ENCODE results near the gene CEACAM21. TPM values are rescaled to one million over a fixed set of nuclear protein-coding genes. Genes with fewer than 3 reads are reported as not detected.

The CEACAM21 gene
- total RNA-seq, 1 donor from 2014 or later: 31.1 TPM

DNA sequence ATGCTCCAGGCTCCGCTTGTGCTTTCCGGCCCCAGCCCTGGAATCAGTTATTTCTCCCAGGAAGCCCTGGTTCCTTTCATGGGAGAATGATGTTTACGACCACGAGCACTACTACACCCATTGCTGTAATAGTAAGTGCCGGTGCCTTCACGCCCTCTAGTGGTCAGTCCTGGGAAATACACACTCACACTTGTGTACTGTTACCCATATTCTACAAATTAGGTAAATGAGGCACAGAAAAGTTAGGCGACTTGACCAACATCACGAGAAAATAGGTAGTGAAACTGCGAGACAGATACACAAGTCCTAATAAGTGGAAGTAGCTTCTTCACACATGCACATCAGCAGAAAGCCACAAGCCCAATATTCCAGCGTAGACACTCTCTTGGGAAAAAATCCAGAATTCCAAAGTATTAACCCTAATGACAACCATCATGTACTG is 21.7 kb downstream of the CEACAM21 start:
- Mint-ChIP-seq H3K4me3 (peak overlapping the region; percentile 37), H3K9me3 (no peaks in the 10 kb centered on the region), H3K27ac (peak overlapping the region; percentile 61), H3K36me3 (ENCODE audit: low read depth) (no peaks in the 10 kb centered on the region), H3K27me3 (peaks cover 20% of the 10 kb centered on the region), H3K4me1 (peaks cover 12% of the 10 kb centered on the region)
- peak; percentile 92 for DNase-seq
- intact Hi-C loops (cut with micrococcal nuclease): loop anchor here (1.0 kb wide), 1 partner anchor 55 kb away; no protein-coding TSS in a partner anchor

DNA sequence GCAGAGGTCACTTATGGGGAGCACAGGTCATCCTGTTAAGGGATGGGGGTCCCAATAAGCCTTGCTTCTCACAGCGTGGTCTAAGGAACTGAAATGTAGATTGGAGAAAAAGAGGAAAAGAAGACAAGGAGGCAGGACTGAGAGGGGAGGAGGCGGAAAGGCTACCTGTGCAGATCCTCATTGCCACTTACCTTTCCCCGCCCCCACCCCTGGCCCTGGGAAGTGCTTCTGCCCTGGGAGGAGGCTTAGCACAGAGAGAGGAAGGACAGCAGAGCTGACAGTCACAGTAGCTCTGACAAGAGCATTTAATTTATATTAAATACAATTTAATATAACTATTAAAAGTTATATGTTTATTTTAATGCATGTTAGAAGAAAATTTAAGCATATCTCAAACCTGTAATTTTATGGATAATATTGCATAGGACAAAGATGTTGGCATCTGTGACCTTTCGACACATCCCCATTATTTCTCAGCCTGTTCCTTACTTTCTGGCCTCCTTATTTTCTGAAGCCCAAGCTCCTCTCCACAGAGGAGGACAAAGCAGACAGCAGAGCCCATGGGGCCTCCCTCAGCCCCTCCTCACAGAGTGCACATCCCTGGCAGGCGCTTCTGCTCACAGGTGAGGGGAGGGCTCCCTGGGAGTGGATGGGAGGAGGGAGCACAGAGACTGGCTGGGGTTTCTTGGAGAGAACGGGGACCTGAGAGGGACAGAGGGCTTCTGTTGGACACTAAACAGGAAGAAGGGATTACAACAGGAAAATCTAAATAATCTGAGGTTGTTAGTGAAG is 23.4 kb downstream of the CEACAM21 start:
- Mint-ChIP-seq H3K36me3 (ENCODE audit: low read depth) (no peaks in the 10 kb centered on the region), H3K9me3 (no peaks in the 10 kb centered on the region), H3K27me3 (peaks cover 23% of the 10 kb centered on the region), H3K4me3 (no peak overlapping the region), H3K27ac (no peak overlapping the region), H3K4me1 (peaks cover 12% of the 10 kb centered on the region)
- intact Hi-C loops (cut with micrococcal nuclease): no loop called here
- DNase-seq: no peak

DNA sequence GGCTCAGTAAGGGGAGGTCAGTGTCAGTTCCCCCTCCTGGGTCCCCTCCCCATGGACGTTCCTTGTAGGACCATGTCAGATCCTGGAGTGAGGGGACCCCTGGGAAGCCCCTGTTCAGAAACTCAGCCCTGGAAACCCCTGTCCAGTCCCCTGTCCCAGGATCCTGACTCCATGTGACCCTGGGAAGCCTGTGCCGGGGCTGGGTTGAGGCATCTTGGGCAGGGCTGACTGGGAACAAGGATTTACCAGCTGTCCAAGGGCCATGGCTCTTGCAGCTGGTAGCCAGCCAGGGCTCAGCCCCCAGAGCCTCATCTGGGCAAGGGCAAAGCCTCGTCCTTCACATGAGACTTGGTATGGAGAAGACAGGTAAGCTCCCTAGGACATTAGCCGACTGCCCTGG is 25.8 kb downstream of the CEACAM21 start:
- no peaks in the 10 kb centered on the region for H3K36me3 Mint-ChIP-seq (ENCODE audit: low read depth)
- no peak for DNase-seq
- intact Hi-C loops (cut with micrococcal nuclease): no loop called here
- H3K27ac Mint-ChIP-seq: no peak overlapping the region
- no peaks in the 10 kb centered on the region for H3K9me3 Mint-ChIP-seq
- H3K4me1 Mint-ChIP-seq: peaks cover 4% of the 10 kb centered on the region
- H3K27me3 Mint-ChIP-seq: peaks cover 13% of the 10 kb centered on the region
- H3K4me3 Mint-ChIP-seq: no peak overlapping the region

DNA sequence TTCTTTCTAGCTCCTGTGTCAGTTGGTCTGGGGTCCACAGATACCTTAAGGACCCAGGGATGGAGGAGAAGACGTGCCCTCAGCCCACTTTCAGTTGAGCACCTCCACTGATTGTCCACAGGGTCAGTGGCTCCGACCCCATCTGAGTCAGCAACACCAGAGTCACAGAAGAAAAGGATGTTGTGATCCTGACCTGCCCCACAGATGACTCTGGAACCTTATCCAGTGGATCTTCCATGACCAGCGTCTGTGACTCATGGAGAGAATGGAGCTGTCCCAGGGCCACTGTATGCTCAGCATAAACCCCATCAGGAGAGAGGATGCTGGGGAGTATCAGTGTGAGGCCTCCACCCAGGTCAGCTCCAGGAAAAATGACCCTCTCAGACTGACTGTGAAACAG is 28.9 kb downstream of the CEACAM21 start:
- intact Hi-C loops (cut with micrococcal nuclease): no loop called here
- H3K36me3 Mint-ChIP-seq (ENCODE audit: low read depth): no peaks in the 10 kb centered on the region
- peaks cover 26% of the 10 kb centered on the region for H3K27me3 Mint-ChIP-seq
- no peaks in the 10 kb centered on the region for H3K9me3 Mint-ChIP-seq
- H3K27ac Mint-ChIP-seq: no peak overlapping the region
- H3K4me1 Mint-ChIP-seq: no peaks in the 10 kb centered on the region
- H3K4me3 Mint-ChIP-seq: no peak overlapping the region
- no peak for DNase-seq

DNA sequence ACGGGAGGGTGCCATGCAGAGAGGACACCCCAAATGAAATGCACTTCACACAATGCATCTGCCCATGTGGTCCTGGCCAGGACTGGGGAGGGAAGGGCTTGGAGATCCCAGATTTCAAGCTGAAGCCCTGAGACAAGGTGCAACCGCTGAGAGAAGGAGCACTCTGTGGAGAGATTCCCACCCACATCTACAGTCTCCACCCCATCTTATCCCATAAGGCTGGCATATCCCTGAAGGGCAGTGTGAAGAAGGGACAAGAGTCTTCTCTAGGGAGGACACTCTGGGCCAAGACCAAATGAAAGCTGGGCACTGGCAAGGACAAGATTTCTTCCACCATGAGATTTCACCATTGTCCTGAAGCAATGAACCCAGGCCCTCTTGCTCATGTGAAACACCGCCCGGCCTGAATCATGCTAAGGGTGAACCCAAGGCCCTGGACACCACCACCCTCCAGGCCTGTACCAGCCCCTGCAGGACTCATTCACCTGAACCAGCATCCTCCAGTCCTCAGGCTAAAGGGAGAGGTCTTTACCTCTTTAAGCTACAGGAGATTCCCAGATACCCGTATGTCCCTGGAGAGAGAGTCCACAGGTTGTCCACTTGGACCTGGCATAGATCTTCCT is 30.4 kb downstream of the CEACAM21 start:
- H3K27ac Mint-ChIP-seq: no peak overlapping the region
- H3K4me1 Mint-ChIP-seq: no peaks in the 10 kb centered on the region
- H3K36me3 Mint-ChIP-seq (ENCODE audit: low read depth): no peaks in the 10 kb centered on the region
- peaks cover 36% of the 10 kb centered on the region for H3K27me3 Mint-ChIP-seq
- H3K4me3 Mint-ChIP-seq: no peak overlapping the region
- H3K9me3 Mint-ChIP-seq: no peaks in the 10 kb centered on the region
- no peak for DNase-seq
- intact Hi-C loops (cut with micrococcal nuclease): no loop called here

DNA sequence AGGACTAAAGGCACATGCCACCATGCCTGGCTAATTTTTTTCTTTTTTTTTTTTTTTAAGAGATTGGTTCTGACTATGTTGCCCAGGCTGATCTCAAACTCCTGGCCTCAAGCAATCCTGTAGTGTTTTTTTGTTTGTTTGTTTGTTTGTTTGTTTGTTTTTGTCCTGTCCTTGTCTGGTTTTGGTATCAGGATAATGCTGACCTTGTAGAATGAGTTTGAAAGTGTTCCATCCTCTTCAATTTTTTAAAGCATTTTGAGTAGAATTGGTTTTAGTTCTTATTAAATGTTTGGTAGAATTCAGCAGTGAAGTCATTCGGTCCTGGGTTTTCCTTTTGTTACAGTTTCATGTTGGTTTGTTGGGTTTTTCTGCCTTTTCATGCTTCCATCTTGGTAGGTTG is 31.7 kb downstream of the CEACAM21 start:
- Mint-ChIP-seq H3K36me3 (ENCODE audit: low read depth) (no peaks in the 10 kb centered on the region), H3K4me1 (no peaks in the 10 kb centered on the region), H3K9me3 (no peaks in the 10 kb centered on the region), H3K27me3 (peaks cover 40% of the 10 kb centered on the region), H3K4me3 (no peak overlapping the region), H3K27ac (no peak overlapping the region)
- no peak for DNase-seq
- intact Hi-C loops (cut with micrococcal nuclease): no loop called here

DNA sequence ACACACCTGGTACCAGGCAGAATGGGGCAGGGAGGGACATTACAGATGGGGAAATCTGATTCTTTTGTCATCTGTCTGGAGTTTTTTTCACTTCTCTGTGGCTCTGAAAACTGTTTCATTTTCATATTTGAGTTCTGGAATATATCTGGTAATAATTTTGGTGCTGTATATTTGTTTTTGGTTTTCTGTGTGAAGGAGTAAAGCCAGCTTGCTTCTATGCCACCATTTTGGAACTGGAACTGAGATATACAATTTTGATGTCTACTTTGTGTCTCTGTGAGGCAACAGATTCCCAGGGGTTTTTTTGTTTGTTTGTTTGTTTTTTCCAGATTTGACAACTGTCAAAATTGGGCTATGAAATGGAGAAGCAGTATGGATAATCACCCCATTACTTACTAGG is 34.8 kb downstream of the CEACAM21 start:
- H3K36me3 Mint-ChIP-seq (ENCODE audit: low read depth): no peaks in the 10 kb centered on the region
- no peak for DNase-seq
- no peak overlapping the region for H3K27ac Mint-ChIP-seq
- H3K4me1 Mint-ChIP-seq: no peaks in the 10 kb centered on the region
- peaks cover 40% of the 10 kb centered on the region for H3K27me3 Mint-ChIP-seq
- no peaks in the 10 kb centered on the region for H3K9me3 Mint-ChIP-seq
- intact Hi-C loops (cut with micrococcal nuclease): no loop called here
- no peak overlapping the region for H3K4me3 Mint-ChIP-seq

DNA sequence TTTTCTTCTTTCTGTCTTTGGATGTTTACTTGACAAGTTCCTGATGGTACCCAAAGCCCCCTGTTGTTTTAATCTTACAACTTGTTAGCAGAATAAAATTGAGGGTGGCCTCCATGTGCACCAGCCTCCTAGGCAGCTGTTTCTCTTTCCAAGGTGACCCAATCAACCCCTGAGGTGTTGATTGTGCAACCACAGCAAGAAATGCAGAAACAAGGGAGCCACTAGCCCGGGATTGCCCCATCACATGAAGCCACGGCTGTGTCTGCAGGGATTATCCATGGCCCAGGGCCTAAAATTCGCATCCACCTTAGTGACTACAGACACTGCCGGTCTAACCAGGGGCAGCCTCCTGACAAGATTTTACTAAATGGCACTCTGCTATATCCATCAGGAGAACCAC is 36.5 kb downstream of the CEACAM21 start:
- H3K4me3 Mint-ChIP-seq: no peak overlapping the region
- no peaks in the 10 kb centered on the region for H3K9me3 Mint-ChIP-seq
- intact Hi-C loops (cut with micrococcal nuclease): no loop called here
- no peaks in the 10 kb centered on the region for H3K36me3 Mint-ChIP-seq (ENCODE audit: low read depth)
- H3K4me1 Mint-ChIP-seq: no peaks in the 10 kb centered on the region
- no peak for DNase-seq
- no peak overlapping the region for H3K27ac Mint-ChIP-seq
- H3K27me3 Mint-ChIP-seq: peaks cover 39% of the 10 kb centered on the region

DNA sequence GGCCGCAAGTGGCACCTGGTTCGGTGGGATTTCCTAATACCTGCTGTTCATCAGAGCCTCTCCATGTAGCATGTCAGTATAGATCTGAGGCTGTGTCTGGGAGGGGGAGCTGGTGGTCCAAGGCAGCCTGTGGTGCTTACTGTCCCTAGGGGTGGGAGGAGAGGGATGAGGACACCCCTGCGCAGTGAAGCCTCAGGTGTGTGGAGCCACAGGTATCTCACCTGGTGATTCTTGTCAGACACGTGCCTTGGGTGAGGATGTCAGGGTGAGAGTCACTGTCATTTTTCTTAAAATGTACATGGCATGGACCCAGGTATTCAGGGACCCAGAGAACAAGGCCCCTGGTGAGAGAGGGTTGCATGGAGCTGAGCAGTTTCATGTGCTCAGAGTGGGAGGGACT is 39.2 kb downstream of the CEACAM21 start:
- H3K36me3 Mint-ChIP-seq (ENCODE audit: low read depth): no peaks in the 10 kb centered on the region
- H3K4me1 Mint-ChIP-seq: no peaks in the 10 kb centered on the region
- H3K27ac Mint-ChIP-seq: no peak overlapping the region
- H3K9me3 Mint-ChIP-seq: no peaks in the 10 kb centered on the region
- H3K4me3 Mint-ChIP-seq: no peak overlapping the region
- intact Hi-C loops (cut with micrococcal nuclease): no loop called here
- no peak for DNase-seq
- H3K27me3 Mint-ChIP-seq: peaks cover 18% of the 10 kb centered on the region

DNA sequence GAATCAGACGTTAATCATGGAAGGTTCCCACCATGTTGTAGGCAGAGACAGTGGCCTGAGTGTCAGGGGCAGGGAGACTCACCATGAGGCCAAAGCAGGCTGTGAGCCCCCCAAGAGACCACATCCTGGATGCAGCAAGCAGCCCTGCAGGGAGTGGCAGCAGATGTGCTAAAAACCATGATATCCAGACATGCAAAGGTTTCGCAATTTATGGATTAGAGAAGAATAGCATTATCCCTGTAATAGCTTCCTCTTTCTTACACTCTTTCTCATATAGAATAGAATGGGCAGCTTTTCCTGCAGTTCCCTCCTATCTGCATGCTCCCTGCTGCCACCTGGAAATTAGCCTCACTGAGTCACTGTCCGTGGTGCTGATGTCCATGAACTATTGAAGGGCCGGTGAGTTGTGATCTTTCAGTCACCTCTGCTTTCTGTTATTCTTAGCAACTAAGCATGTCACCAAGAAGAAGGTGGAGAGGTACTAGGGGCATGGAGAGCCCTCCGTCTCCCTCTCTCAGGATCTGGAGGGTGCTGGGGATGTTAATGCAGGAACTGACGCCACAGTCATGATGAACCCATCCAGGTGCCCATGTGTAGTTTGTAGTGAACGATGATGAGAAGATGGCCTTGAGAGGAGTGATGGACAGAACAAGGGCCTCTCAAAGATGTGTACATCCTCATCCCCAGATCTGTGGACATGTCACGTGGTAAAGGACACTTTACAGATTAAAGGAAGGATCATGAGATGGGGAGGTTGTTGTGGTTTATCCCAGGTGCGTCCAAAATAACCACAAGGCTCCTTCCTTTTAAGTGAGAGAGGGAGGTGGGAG is 41.0 kb downstream of the CEACAM21 start:
- Mint-ChIP-seq H3K27ac (no peak overlapping the region), H3K4me1 (no peaks in the 10 kb centered on the region), H3K27me3 (peaks cover 8% of the 10 kb centered on the region), H3K4me3 (no peak overlapping the region), H3K36me3 (ENCODE audit: low read depth) (no peaks in the 10 kb centered on the region), H3K9me3 (no peaks in the 10 kb centered on the region)
- peak; percentile 65 for DNase-seq
- intact Hi-C loops (cut with micrococcal nuclease): no loop called here

DNA sequence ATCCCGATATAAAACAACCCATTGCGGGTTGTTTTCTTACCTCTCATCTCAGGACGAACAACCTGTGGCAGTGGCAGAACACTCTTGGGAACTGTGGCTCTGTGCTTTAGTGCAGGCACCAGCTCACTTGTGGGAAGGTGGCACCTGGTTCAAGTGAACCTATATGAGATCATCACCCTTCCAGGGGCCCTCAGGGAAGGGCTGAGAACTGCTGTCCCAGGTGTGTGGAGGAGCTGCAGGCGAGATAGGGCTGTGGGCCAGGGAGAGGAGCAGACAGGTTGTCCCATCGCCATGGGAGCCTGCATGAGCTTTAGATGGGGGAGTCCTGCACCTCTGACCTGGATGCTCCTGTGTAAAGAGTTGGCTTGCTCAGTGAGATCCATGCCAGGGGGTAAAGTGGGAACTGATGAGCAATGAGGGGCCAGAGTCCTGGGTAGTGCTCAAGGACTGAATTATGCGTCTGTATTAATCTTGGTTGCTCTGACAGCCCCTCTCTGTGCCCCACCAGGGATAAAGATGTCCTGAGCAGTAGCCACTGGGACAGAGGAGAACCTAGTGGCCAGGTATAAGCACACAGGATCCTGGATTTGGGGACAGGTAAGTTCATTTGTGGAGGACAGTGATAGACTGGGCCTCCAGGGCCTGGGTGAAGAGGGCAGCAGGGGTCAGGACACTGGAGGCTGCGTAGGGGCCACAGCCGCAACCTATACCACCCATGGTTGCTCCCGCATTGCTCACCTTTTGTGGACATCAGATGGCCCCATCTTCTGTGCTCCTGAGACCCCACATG is 42.2 kb downstream of the CEACAM21 start:
- intact Hi-C loops (cut with micrococcal nuclease): no loop called here
- no peak for DNase-seq
- H3K27ac Mint-ChIP-seq: no peak overlapping the region
- H3K9me3 Mint-ChIP-seq: no peaks in the 10 kb centered on the region
- H3K4me1 Mint-ChIP-seq: no peaks in the 10 kb centered on the region
- H3K36me3 Mint-ChIP-seq (ENCODE audit: low read depth): no peaks in the 10 kb centered on the region
- H3K27me3 Mint-ChIP-seq: peaks cover 6% of the 10 kb centered on the region
- no peak overlapping the region for H3K4me3 Mint-ChIP-seq

DNA sequence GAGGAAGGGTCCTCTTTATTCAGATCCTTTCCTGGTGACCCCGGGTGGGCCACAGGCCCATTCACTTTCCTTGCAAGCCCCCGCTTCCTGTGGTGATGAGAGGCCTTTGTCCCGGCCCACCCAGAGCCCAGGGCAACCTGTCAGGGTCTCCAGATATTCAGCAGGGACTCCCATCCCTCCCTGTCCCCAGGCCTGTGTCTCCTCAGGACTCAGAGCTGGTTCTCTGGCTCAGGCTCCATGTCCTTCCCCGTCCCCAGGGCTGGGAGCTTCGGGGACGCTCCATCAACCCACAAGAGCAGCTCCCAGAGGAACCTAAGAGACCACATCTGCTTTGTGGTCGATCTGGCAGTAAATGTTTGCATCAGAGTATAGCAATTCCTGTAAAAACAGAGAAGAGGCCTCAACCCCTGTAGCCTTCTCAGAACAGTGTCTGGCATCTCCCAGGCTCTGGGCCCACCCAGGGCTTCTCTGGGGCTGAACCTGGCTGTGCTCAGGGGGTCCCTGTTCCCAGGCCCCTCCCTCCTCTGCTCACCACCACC is 43.1 kb downstream of the CEACAM21 start:
- H3K4me3 Mint-ChIP-seq: no peak overlapping the region
- DNase-seq: no peak
- H3K27me3 Mint-ChIP-seq: peaks cover 3% of the 10 kb centered on the region
- H3K9me3 Mint-ChIP-seq: no peaks in the 10 kb centered on the region
- H3K4me1 Mint-ChIP-seq: no peaks in the 10 kb centered on the region
- H3K36me3 Mint-ChIP-seq (ENCODE audit: low read depth): no peaks in the 10 kb centered on the region
- intact Hi-C loops (cut with micrococcal nuclease): no loop called here
- H3K27ac Mint-ChIP-seq: no peak overlapping the region

DNA sequence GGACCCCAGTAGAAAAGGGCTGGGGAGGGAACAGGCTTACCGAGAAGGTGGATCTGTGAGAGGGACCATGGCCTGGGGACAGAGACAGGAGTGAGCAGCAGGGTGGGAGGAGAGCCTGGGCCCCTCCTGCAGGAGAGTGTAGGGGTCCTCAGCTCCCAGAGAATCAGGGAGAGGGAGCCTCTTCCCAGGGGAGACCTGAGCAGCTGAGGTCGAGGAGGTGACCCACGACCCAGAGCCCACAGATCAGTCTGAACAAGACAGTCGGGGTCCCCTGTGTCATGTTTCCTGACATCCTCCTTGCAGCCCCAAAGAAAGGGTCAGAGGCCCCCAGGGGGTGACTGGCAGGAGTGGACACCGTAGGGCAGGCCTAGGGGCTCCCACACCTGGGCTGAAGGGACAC is 44.2 kb downstream of the CEACAM21 start:
- Mint-ChIP-seq H3K4me1 (no peaks in the 10 kb centered on the region), H3K9me3 (no peaks in the 10 kb centered on the region), H3K27me3 (peaks cover 3% of the 10 kb centered on the region), H3K4me3 (no peak overlapping the region), H3K27ac (no peak overlapping the region), H3K36me3 (ENCODE audit: low read depth) (no peaks in the 10 kb centered on the region)
- no peak for DNase-seq
- intact Hi-C loops (cut with micrococcal nuclease): no loop called here
